ENCODE data around the gene NUP188.

The NUP188 gene

DNA sequence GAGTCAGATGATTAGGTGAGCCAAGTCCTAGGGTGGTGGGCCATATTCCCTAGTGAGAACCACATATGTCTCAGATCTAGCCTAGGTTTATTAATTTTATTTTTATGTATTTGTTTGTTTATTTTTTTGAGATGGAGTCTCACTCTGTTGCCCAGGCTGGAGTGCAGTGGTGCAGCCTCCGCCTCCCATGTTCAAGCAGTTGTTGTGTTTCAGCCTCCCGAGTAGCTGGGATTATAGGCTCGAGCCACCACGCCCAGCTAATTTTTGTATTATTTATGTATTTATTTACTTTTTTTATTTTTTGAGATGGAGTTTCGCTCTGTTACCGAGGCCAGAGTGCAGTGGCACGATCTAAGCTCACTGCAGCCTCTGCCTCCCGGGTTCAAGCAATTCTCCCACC is 36.0 kb downstream of the NUP188 start:
- TF ChIP-seq, protein P1, sequence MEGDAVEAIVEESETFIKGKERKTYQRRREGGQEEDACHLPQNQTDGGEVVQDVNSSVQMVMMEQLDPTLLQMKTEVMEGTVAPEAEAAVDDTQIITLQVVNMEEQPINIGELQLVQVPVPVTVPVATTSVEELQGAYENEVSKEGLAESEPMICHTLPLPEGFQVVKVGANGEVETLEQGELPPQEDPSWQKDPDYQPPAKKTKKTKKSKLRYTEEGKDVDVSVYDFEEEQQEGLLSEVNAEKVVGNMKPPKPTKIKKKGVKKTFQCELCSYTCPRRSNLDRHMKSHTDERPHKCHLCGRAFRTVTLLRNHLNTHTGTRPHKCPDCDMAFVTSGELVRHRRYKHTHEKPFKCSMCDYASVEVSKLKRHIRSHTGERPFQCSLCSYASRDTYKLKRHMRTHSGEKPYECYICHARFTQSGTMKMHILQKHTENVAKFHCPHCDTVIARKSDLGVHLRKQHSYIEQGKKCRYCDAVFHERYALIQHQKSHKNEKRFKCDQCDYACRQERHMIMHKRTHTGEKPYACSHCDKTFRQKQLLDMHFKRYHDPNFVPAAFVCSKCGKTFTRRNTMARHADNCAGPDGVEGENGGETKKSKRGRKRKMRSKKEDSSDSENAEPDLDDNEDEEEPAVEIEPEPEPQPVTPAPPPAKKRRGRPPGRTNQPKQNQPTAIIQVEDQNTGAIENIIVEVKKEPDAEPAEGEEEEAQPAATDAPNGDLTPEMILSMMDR (IDR thresholded peaks at IDR 0.05; ENCODE audit: low read depth, low read length, missing control alignments): no peak
- no peak overlapping the region for H3K4me3 ChIP-seq (ENCODE audit: low read depth, low read length)
- DNase-seq (ENCODE audit: low read depth): no peak

DNA sequence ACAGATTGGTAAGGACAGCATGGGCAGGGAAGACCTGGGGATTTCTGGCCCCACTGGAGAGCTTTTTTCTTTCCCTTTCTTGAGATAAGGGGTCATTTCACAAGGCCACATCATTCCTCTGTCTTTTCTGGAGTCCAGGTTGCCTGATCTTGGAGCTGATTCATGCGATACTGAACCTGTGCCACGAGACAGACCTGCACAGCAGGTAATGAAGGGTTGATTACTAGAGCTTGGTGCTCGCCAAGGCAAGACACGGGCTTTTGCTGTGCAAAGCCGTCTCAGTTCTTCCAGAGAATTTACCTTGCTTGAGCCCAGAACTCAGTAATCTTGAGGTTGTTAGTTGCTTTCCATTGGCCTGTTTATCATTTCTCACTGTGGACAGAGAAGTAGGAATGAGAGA is 39.2 kb downstream of the NUP188 start:
- H3K4me3 ChIP-seq (ENCODE audit: low read depth, low read length): no peak overlapping the region
- DNase-seq (ENCODE audit: low read depth): no peak
- TF ChIP-seq, protein P1 (IDR thresholded peaks at IDR 0.05; ENCODE audit: low read depth, low read length, missing control alignments): no peak

DNA sequence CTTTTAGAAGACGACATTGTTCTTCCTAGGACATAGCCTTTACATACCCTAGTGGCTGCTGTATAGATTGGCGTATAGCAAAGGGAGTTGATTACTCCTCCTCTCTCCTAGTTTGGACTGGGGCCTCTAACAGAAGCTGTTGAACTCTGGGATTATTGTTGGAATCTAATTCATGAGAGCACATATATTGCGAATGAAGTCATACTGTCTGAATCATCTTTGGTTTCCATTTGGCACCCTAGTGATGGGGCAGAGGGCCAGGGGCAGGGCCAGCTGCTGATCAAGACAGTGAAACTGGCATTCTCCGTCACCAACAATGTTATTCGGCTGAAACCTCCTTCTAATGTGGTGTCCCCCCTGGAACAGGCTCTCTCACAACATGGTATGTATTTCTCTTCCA is 40.3 kb downstream of the NUP188 start:
- TF ChIP-seq, protein P1 (IDR thresholded peaks at IDR 0.05; ENCODE audit: low read depth, low read length, missing control alignments): no peak
- DNase-seq (ENCODE audit: low read depth): no peak
- H3K4me3 ChIP-seq (ENCODE audit: low read depth, low read length): no peak overlapping the region

DNA sequence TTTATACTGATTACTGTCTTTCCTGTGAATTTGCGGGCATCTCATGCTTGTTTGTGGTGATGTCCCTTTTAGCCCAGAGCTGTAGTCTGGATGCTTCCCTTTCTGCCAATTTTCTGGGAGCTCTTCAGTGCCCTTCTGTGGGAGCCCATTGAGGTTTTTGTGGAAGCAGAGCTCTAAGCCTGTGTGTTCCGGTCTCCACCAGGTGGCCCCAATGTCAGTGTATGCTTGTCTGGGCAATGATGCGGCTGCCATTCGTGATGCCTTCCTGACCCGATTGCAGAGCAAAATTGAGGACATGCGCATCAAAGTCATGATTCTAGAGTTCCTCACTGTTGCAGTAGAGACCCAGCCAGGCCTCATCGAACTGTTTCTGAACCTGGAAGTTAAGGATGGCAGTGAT is 45.5 kb downstream of the NUP188 start:
- TF ChIP-seq, protein P1 (IDR thresholded peaks at IDR 0.05; ENCODE audit: low read depth, low read length, missing control alignments): peak; percentile 15
- DNase-seq (ENCODE audit: low read depth): no peak
- no peak overlapping the region for H3K4me3 ChIP-seq (ENCODE audit: low read depth, low read length)

DNA sequence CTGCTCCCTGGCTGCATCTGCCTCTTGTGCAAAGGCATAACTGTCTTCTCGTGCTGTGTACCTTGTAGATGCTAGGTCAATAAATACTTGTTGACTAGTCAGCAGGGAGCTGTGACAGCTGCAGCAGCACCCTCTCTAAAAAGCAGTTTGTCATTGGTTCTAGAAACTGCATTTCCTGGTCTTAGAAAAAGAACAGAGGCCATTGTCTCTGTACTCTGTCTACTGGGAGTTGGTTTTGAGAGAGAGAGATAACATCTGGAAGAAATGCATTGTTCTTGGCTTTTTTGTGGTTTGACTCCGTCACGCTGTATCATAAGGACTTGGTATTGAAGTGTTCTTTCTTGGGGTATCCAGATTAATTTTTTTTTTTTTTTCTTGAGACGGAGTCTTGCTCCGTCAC is 48.3 kb downstream of the NUP188 start:
- H3K4me3 ChIP-seq (ENCODE audit: low read depth, low read length): no peak overlapping the region
- TF ChIP-seq, protein P1 (IDR thresholded peaks at IDR 0.05; ENCODE audit: low read depth, low read length, missing control alignments): no peak
- DNase-seq (ENCODE audit: low read depth): no peak

DNA sequence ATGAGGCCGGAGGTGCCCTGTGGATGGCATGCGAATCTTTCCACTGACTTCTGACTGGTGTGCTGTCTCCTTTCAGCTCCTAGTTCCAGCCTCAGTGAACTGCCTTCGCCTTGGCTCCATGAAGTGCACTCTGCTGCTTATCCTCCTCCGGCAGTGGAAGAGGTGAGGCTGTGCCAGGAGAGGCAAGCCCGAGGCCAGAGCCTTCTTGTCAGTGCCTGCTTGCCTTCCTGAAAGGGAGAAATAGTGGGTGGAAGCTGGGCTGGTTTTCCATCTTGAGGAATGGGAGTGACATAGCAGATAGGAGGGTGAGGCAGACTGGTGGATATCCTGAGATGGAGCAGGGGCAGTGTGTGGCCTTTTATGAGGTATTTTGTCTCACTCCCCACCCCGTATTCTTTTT is 51.0 kb downstream of the NUP188 start:
- TF ChIP-seq, protein P1 (IDR thresholded peaks at IDR 0.05; ENCODE audit: low read depth, low read length, missing control alignments): no peak
- DNase-seq (ENCODE audit: low read depth): no peak
- H3K4me3 ChIP-seq (ENCODE audit: low read depth, low read length): no peak overlapping the region

DNA sequence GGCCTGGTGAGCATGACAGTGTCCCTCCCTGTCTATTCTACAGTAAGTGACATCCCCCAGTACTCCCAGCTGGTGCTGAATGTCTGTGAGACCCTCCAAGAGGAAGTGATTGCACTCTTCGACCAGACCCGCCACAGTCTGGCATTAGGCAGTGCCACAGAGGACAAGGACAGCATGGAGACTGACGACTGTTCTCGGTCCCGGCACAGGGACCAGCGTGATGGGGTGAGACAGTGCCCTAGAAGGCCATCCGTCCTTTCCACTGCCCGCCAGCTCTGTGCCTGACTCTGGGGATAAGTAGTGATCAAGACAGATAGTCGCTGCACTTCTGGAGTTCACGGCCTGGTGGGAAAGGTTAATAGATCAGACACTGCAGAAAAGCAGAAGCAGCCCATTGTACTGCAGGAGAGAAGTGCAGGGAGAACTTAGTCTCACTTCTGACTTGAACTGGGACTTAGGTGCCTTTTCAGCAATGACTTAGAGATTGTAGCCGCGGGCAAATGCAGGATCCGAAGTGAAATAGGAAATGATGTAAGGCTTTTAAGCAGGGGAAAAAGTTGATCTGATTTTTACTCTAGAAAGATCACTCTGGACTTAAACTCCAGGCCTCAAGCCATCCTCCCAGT is 52.2 kb downstream of the NUP188 start:
- TF ChIP-seq, protein P1 (IDR thresholded peaks at IDR 0.05; ENCODE audit: low read depth, low read length, missing control alignments): no peak
- H3K4me3 ChIP-seq (ENCODE audit: low read depth, low read length): no peak overlapping the region
- DNase-seq (ENCODE audit: low read depth): no peak
